GM12874 (cell line): ENCODE results near the gene EIF4H.

Experiments
- TF ChIP-seq, protein P1 (sequence below): IDR thresholded peaks from 2 replicates; pipeline ENCODE4 v1.5.1; 2011; ENCODE audit warnings: low read depth, mild to moderate bottlenecking, control low read depth, low read length, moderate library complexity; ENCODE audit not compliant: insufficient read depth

The EIF4H gene

GRCh38 chr7:74173866-74174605 lies at the start of gene EIF4H:
Gene EIF4H (plus strand): TSS chr7:74174356. CDS start chr7:74174384, 28 bp downstream.
- TF ChIP-seq, protein P1, sequence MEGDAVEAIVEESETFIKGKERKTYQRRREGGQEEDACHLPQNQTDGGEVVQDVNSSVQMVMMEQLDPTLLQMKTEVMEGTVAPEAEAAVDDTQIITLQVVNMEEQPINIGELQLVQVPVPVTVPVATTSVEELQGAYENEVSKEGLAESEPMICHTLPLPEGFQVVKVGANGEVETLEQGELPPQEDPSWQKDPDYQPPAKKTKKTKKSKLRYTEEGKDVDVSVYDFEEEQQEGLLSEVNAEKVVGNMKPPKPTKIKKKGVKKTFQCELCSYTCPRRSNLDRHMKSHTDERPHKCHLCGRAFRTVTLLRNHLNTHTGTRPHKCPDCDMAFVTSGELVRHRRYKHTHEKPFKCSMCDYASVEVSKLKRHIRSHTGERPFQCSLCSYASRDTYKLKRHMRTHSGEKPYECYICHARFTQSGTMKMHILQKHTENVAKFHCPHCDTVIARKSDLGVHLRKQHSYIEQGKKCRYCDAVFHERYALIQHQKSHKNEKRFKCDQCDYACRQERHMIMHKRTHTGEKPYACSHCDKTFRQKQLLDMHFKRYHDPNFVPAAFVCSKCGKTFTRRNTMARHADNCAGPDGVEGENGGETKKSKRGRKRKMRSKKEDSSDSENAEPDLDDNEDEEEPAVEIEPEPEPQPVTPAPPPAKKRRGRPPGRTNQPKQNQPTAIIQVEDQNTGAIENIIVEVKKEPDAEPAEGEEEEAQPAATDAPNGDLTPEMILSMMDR, result no peak

DNA sequence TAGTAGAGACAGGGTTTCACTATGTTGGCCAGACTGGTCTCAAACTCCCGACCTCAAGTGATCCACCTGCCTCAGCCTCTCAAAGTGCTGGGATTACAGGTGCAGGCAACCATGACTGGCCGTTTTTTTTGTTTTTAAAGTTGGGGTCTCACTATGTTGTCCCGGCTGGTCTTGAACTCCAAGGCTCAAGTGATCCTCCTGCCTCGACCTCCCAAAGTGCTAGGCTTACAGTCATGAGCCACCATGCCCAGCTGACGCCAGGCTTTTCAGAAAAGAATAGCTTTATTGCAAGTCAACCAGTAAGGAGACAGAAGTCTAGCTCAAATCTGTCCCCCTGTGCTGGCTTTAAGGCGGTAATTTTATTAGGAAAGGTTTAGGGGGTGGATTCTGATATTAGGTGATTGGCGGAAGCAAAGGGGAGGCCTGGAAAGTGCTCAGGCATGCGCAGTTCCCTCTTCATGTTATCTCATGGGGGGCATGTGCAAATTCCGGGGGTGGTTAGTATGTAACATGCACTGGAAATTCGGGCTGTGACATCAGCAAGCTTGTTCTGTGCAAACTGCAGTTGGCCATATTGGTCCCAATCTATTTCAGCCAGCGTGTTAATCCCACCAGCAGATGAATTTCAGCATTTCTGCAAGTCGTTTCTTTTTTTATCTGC lies 47.8 kb upstream of the EIF4H start:
- TF ChIP-seq, protein P1, result no peak

GRCh38 chr7:74129887-74130286 lies 44.3 kb upstream of the EIF4H start:
- TF ChIP-seq, protein P1, result no peak

- TF ChIP-seq, protein P1, result no peak
Measured at GRCh38 chr7:74130518-74130917, 43.6 kb upstream of the EIF4H start.

DNA sequence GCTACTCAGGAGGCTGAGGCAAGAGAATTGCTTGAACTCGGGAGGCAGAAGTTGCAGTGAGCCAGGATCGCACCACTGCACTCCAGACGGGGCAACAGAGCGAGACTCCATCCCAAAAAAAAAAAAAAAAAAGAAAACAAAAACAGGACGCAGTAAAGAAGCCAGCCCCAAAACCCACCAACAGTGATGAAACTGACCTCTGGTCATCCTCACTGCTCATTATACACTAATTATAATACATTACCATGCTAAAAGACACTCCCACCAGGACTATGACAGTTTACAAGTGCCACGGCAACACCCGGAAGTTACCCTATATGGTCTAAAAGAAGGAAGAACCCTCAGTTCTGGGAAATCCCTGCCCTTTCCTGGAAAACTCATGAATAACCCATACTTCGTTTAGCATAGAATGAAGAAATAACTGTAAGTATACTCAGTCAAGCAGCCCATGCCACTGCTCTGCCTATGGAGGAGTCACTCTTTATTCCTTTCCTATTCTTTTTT lies 40.0 kb upstream of the EIF4H start:
- TF ChIP-seq, protein P1, result no peak

DNA sequence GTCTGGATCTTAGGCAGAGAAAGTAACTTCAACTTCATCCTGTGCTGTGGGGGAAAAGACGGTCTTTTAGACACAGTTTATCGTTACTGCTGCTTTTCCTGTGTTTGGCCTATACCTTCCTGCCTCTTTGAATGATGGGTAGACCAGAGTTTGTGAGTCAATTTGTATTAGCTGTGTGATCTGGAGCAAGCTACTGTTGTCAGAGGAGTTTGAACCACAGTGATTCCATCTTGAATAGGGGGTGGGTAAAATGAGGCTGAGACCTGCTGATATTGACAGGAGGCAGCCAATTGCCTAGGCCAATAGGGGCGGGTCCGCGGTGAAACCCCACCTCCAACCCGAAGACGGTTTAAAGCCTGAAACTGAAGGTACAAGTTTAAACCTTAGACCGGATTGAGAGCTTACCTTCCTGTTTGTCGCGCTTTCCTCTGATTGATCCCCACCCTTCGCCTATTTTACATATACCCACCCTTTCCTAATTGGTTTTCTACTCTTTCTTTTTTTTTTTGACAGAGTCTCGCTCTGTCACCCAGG lies 35.8 kb upstream of the EIF4H start:
- TF ChIP-seq, protein P1, result no peak
